ENCODE results near the gene RNF31.
A peak's percentile ranks its signal among the peaks of the same experiment; 100 is the strongest.
"Not testable (repeated sequence)": the region's sequence is repeated elsewhere in the genome, so short reads cannot be mapped to it uniquely, and the experiment has no call there.

The RNF31 gene

DNA sequence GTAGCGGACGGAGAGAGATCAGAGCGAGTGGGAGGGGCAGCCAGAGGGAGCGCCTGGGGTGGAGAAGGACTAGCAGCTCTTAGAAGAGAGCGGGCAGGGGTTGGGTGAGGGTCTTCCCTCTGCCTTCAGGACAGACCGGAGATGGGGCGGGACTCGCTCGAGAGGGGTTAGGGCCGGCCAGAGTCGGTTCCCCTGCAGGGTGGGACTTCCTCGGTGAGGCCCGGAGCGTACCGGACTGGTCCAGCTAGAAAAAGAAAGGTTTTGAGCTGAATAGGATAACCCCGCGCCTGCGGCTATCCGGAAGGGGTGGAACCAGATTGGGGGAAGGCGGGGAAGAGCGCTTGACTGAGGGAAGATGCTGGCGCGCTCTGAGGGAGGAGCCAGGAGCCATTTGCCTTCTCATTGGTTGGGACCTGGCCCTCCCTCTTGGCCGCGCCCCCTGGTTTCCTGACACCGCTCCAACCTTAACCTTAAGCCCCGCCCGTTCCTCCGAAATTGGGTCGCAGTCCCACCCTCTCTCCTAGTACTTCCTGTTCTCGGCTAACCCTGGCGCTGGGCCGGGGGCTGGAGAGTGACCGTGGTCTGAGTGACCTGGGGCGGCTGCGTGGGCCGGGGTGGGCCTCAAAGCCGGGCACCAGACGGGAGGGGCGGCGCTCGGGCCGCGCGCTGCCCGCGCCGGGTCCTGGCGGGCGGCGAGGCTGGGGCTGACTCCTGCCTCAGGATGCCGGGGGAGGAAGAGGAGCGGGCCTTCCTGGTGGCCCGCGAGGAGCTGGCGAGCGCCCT, at the start of gene RNF31:
Gene RNF31 (plus strand): TSS at position 521 of the 783 bp plus-strand sequence. CDS start 201 bp downstream, at position 722.
- DNase-seq, result peak; percentile 83 to 95 (median 87)

DNA sequence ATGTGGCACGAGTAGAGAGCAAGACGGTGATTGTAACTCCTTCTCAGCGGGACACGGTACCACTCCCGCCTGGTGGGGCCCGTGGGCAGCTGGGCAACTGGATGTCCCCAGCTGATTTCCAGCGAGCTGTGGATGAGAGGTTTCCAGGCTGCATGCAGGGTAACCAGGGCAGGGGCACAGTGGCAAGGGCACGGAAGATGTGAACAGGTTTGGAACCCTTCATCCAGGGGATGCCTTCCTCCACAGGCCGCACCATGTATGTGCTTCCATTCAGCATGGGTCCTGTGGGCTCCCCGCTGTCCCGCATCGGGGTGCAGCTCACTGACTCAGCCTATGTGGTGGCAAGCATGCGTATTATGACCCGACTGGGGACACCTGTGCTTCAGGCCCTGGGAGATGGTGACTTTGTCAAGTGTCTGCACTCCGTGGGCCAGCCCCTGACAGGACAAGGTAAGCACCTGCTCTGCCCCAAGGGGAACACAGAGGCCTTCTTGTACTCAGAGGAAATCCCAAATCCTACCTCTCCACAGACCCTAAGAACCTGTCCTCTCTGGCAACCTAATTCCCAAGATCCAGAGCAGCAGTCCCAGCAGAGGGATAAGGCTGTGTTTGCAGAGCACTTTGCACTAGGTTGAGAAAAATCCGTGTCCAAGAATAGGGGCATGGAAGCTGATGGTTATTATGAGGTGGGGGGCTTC, 48.9 kb upstream of the RNF31 start:
- DNase-seq, result no peak

DNA sequence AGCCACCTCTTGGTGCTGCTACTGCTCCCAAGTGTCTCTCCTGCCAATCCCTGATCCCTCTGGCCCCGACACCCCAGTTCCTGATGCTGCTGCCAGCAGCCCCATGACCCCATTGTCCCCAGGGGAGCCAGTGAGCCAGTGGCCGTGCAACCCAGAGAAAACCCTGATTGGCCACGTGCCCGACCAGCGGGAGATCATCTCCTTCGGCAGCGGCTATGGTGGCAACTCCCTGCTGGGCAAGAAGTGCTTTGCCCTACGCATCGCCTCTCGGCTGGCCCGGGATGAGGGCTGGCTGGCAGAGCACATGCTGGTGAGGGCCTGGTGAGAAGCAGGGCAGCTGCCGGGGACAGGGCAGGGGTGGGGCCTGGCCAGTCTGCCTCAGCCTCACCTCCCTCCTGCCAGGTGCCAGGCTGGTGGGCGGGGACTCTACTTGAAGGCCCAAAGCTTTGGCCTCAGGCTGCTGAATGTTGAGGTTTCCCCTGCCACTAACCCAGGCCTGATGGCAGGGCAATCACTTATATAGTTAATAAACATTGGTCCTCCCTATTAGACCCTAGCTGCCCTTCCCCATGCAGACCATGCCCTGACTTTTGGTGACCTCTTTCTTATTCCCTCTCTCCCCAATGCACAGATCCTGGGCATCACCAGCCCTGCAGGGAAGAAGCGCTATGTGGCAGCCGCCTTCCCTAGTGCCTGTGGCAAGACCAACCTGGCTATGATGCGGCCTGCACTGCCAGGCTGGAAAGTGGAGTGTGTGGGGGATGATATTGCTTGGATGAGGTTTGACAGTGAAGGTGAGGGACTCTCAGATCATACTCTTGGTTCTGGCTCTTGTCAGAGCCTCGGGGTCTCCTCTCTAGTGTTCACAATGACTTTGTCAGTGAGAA, 48.1 kb upstream of the RNF31 start:
- DNase-seq, result no peak

DNA sequence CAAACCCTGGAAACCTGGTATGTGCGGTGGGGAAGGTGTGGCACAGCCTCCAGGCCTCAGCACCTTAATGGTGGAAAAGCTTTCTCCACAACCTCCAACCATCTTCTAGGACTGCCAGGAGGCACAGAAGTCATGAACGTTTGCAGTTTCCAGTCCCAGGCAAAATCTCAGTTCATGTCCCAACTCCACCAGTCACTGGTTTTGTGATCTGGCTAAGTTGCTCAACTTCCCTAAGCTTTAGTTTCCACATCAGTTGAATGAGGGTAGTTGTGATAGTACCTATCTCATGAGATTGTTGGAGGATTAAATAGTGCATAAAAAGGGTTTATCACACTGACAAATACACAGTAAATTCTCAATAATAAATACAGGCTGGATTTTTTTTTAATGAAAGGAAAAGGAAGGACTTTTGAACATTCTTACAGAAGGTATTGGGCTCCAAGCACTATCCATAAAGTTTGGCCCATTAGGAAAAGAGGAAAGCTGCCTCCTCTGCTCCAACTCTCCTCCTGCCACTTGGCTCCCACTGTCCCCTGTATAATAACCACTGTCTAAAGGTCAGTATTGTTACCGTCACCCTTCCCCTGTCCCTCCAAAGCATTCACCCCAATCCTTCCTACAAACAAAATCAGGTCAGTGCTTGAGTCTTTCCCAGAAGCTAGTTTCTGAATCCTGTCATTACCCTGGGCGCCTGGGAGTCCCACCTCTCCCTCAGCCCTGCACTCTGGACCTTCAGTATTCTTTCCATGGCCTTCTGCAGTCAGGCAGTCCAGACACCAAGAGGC, 46.9 kb upstream of the RNF31 start:
- DNase-seq, result no peak

DNA sequence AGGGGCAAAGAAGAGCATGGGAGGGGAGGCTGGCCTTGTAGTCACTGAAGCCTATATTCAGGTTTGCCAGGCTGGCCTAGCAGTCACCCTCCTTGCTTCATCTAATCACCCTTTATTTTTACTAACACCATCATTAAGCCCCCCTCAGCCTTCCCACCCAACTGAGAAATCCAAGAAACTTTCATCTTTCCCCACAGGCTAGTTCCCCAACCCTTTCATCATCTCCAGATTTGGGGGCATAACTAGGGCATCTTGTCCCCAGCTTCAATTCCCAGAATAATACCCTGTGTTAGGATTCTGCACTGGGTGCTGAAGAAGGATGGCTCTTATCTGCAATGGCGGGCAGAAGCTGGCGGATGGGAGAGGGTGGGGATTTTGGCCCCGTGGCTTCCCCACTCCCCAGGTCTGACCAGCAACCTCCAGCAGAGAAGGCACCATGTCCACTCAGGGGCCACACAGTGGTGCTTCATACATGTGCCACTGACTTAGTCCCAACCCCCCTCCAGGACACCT, 46.3 kb upstream of the RNF31 start:
- DNase-seq, result no peak

DNA sequence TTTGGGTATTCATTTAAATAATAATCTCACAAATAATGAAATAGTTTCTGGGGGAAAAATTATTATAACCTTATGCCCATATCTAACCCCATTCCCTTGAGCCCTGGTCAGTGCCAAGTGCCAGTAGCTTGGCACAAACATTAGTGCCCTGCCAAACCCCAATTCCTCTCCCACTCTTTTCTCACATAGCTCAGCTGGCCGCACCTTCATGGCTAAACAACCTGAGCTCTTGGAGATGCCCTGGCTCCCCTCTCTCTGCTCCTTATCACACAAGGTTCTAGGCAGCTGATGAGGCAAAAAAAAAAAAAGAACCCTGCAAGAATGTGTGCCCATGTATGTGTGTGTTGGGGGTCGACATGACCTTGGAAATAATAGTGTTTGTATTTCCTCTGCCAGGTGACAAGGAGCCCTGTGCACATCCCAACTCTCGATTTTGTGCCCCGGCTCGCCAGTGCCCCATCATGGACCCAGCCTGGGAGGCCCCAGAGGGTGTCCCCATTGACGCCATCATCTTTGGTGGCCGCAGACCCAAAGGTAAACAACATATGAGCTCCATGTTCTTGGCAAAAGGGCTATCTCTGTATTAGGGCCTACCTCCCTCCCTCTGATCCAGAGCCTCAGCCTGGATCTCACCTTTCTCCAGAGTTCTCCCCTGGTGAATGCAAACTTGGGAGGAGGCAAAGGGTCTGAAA, 44.8 kb upstream of the RNF31 start:
- no peak for DNase-seq

DNA sequence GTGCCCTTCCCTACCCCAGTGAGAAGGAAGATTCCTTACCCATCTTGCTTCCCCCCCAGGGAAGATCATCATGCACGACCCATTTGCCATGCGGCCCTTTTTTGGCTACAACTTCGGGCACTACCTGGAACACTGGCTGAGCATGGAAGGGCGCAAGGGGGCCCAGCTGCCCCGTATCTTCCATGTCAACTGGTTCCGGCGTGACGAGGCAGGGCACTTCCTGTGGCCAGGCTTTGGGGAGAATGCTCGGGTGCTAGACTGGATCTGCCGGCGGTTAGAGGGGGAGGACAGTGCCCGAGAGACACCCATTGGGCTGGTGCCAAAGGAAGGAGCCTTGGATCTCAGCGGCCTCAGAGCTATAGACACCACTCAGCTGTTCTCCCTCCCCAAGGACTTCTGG, 43.8 kb upstream of the RNF31 start:
- no peak for DNase-seq

DNA sequence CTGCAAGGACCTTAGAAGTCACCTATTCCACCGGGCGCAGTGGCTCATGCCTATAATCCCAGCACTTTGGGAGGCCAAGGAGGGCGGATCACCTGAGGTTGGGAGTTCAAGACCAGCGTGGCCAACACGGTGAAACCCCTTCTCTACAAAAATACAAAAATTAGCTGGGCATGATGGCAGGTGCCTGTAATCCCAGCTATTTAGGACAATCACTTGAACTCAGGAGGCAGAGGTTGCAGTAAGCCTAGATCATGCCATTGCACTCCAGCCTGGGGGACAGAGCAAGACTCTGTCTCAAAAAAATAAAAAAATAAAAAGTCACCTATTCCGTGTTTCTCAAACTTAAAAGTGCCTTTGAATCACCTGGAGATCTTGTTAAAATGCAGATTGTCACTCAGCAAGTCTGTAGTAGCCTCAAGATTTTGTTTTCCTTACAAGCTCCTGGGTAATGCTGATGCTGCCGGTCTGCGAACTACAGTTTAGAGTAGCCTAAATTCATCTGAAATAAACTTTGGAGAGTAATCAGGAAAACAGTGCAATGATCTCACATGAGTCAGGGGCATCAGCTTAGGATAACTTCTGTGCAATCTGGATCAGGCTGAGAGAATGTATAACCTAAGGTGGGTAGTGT, 41.6 kb upstream of the RNF31 start:
- not testable (repeated sequence) for DNase-seq

DNA sequence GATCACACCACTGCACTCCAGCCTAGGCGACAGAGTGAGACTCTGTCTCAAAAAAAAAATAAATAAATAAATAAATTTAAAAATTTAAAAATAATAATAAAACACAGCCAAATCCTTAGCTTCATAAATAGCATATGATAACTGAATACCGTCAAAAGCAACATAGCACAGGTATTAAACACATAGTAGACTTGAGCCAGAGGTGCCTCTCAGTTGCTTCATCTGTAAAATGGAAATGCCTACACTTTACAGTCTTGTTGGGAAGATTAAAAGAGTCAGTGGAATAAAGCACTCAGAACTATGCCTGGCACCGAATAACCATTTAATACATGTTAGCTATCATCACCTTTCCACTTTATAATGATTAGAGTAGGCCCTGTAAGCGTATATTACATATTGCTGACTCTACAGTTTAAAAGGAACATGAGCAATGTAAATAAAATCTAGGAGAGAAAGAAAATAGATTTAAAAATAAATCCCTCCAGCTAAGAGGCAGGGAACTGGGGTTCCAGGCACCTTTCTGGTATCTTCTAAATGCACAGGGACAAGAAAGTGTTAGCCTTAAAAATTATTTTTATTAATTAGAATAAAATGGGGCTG, 40.5 kb upstream of the RNF31 start:
- DNase-seq, result no peak

DNA sequence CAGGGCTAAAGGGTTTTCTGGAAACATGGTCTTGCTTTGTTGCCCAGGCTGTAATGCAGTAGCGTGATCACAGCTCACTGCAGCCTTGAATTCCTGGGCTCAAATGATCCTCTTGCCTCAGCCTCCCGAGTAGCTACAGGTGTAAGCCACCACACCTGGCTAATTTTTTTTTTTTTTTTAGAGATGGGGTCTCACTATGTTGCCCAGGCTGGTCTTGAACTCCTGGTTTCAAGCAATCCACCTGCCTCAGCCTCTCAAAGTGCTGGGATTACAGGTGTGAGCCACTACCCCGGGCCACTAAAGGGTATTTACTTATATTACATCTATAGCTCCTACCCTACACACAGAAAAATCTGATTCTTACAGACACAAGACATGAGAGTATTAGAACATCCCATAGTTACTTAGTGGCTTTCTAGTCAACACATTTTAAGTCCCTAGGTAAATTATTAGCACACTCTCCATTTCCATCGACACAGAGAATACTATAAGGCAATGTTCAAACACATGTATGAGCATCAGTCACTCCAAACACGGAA, 38.9 kb upstream of the RNF31 start:
- no peak for DNase-seq

DNA sequence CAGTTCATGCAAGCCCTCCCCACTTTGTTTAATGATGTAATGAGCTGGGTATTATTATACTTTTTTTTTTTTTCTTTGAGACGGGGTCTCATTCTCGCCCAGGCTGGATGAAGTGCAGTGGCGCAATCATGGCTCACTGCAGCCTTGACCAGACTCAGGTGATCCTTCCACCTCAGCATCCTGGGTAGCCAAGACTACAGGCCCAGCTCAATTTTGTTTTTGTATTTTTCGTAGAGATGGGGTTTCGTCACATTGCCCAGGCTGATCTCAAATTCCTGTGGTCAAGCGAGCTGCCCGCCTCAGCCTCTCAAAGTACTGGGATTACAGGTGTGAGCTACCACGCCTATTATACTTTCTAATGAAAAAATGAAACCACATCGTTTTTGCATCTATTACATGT, 37.2 kb upstream of the RNF31 start:
- DNase-seq, result no peak

DNA sequence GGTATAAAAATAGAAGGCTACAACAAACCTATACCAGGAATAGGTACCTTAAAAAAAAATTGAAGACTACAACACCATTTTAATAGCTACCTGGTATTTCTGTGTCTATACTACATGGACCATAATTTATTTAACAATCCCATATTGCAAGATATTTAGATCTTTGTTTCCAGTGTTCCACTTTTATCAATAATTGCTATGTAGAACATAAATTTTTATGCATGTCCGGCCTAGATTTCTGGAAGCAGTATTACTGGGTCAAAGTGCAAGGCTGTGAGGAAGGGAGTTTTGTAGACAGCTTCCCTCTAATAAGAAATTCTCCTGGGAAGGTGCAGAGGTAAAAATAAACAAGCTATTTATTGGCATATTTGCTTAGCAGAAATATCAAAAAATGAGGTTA, 36.8 kb upstream of the RNF31 start:
- no peak for DNase-seq

DNA sequence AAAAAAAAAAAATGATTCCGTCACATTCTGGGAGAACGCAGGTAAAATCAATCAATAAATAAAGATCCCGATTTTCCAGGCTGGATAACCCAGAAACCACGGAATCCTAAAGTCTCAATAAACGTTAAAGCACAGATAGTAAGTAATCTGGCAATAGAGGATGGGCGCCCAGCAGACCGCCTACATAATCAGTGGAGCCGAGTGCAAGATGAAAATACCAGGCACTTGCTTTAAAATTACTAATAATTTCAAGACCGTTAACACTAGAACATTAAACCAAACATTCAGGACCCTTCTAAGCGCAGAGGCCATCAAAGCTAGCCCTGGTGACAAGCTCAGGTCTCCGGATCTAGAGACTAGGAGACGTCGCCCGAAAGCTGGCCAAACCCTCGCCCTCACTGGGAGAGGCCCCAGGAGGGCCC, 33.9 kb upstream of the RNF31 start:
- DNase-seq, result peak in 1 of 4 experiments; percentile 47

DNA sequence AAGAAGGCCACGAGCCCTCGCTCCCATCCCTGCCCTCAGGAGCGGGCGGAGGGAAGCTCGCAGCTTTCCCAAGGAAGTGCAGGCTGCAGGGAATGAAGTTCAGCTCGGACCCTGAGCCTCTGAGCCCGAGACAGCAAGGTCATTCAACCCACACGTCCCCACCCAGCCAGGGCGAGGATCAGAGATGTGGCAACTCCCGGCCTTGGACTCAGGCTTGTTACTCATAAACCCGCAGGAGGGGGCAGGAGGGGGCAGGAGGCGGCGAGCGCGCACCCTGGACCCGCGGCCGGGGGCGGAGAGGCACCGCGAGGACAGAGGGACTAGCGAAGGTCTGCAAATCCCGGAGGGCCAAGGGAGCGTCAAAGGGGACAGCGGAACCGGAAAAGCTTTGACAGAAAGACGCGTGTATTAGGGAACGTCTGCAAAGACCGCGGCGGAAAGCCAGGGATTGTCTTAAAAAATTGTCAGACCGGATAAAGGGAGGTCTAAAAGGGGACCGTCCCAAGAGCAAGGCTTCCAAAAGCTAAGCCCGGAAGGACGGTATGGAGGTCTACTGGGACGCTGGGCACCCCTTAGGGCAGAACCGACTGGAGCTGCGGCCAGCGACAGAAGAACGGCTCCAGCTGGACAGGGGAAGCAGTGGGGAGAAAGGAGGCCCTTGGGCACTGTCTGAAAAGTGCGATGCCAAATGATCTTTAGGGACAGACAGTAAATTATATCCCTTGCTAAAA, 33.3 kb upstream of the RNF31 start:
- DNase-seq, result peak; percentile 57 to 72 (median 64)

DNA sequence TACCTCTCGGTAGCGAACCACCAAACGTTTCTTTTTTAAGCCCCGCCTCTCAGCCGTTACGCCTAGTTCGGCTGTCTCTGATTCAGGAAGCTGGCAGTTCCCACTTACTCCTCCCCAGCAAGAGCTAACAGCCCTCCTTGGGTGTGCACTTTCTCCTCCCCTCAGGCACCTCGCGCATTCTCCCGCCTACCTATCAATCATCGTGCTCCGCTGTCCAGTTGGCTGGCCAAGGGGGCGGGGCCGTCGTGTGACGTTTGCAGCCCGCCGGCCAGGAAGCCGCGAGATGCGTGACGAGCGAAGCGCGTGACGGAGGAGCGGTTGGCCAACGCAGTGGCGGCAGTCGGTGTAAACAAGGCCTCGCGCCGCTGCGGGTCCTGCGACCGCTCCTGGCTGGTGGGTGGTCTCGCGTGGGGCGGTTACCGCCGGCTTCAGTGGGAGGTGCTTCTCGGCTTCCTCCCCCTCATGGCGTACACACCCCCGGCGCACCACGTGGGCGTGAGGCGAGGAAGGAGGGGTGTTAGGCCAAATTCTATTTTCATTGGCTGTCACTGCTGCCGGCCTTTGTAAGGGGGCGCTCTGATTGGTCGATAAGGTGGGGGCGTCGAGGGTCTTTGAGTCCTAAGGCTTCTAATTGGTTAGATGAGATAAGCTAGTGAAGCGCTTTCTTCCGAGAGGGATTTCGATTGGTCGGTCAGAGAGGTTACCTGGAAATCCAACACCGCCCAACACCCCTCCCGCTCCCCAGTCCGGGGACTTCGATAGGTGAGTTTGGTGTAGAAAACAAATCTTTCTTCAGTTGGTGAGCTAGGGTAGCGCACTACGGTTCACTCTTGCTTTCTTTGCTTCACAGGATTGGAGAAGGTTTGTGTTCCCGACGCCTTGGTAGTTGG, 32.5 kb upstream of the RNF31 start, which contains the start of the genes DCAF11 and NRL:
Gene DCAF11 (plus strand): TSS at position 246 of the 890 bp plus-strand sequence. CDS start 818 bp downstream, outside the sequence.
Gene NRL (minus strand): TSS at position 418 of the 890 bp plus-strand sequence. CDS start 32,101 bp downstream, outside the sequence.
- DNase-seq, result peak; percentile 97 to 99 (median 99)

DNA sequence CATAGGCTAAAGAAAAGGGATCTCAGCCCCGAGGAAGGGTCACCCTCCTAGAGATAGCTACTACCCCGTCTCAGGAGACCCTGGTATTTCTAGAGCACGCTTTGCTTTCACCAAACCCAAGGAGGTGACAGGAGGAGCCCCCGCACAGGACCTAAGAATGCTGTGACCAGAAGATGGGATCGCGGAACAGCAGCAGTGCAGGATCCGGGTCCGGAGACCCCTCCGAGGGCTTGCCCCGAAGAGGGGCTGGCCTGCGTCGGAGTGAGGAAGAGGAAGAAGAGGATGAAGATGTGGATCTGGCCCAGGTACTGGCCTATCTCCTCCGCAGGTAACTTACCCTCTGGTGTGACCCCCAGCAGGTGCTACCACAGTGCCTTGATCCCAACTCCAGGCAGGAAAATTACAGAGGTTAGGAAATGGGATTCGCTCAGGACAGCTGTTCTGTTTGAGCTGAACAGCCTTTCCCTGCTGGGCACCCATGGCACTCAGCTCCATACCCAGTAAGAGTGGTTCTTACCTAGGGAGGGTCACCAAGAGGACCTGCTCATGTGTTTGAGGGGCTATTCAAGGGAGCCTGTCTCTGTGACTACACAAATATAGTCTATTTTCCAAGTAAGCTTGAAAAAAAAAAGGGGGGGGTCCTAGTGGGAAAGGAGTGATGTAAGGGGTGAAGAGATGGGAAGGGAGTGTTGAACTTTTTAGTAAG, 31.7 kb upstream of the RNF31 start:
- no peak for DNase-seq

DNA sequence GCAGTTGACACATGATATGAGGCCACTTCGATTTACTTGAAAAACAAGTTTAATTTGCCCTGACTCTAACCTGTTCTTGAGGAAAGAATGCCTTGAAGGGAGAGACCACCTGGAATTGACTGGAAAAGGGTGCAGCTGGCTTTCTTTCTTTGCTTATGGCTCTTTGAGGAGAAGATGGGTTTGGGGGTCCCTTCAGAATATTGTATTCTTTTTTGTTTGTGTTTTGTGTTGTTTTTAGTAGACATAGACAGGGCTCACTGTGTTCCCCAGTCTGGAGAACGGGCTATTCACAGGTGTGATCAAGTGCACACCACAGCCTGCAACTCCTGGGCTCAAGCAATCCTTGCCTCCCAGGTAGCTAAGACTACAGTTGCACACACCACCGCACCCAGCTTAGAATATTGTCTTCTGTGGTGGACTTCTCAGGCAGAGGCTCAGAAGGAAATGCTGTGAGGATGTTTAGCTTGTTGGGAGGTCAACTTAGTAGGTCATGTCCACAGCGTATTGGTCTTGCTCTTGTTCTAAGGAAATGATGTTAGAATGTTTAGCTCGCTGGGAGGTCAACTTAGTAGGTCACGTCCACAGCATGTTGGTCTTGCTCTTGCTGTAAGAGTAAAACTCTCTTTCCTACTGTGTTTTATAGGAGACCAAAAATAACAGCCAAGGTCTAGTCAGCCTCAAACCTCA, 31.0 kb upstream of the RNF31 start:
- no peak for DNase-seq
